Endothelial cell of umbilical vein (primary cell): ENCODE data around the gene HAVCR1. TPM values are rescaled to one million over a fixed set of nuclear protein-coding genes. Genes with fewer than 3 reads are reported as not detected.

ENCODE experiments used
- BruUV-seq: library from RNA; stranded (reverse); fragments of 400-500 nt; replicated peaks from 2 replicates; lab custom pipeline; 2021; lab: Mats Ljungman, UMichigan
- CTCF ChIA-PET: fragments of 300-600, 350-600 bp; sonication (Branson Sonifier 250); formaldehyde crosslinking; loops from one replicate; lab custom pipeline; 2021; ENCODE audit warnings: antibody characterized with exemption, inconsistent platforms; lab: Charles Lee
- POLR2A ChIA-PET: fragments of 300-600, 350-600 bp; sonication (Branson Sonifier 250); formaldehyde crosslinking; loops from one replicate; lab custom pipeline; 2021; ENCODE audit warnings: antibody characterized with exemption, inconsistent platforms; lab: Charles Lee
- DNase-seq: peaks from one replicate; pipeline ENCODE4 v3.0.0-alpha.2; 2011; ENCODE audit warnings: low read depth, low spot score
- FAIRE-seq: peaks from 2 replicates; lab custom pipeline; 2011; peaks lifted over from hg19 to GRCh38; lab: Jason Lieb, UNC
- H2AFZ ChIP-seq: 2 replicates; pipeline ENCODE4 v1.6.0; 2012; ENCODE audit warnings: low read depth, low read length, control low read depth, inconsistent platforms
- H3K27ac ChIP-seq: 2 replicates; pipeline ENCODE4 v1.5.1; 2011; ENCODE audit warnings: low read depth, mild to moderate bottlenecking, control low read depth, low read length, moderate library complexity; ENCODE audit not compliant: insufficient read depth
- H3K27me3 ChIP-seq, 2 experiments: 2 replicates each; pipeline versions ENCODE4 v1.6.0 to v1.6.1; 2011; ENCODE audit warnings: low read length in 2 of 2, mixed read lengths in 1 of 2; ENCODE audit not compliant: control insufficient read depth in 2 of 2, insufficient read depth in 2 of 2
- H3K36me3 ChIP-seq, 2 experiments: 2 replicates in 1 of 2; 3 replicates in 1 of 2; pipeline ENCODE4 v1.5.1; 2011; ENCODE audit warnings: low read length in 2 of 2, mild to moderate bottlenecking in 1 of 2, moderate library complexity in 1 of 2; ENCODE audit not compliant: control insufficient read depth in 2 of 2, insufficient read depth in 2 of 2; ENCODE audit errors: extremely low read depth in 1 of 2
- H3K4me1 ChIP-seq: 3 replicates; pipeline ENCODE4 v1.5.1; 2011; ENCODE audit warnings: mild to moderate bottlenecking, low read length; ENCODE audit not compliant: control insufficient read depth, insufficient read depth; ENCODE audit errors: extremely low read depth
- H3K4me2 ChIP-seq: 2 replicates; pipeline ENCODE4 v1.6.1; 2011; ENCODE audit warnings: low read length, control low read depth, mixed read lengths; ENCODE audit not compliant: insufficient read depth
- H3K4me3 ChIP-seq, 3 experiments: fragments of 200-600 bp in 1 of 3; sonication (generic), shearing (Covaris generic) in 1 of 3; replicated peaks in 1 of 3; 2 replicates each; pipeline ENCODE4 v1.5.1; 2011 to 2016; ENCODE audit warnings: control low read depth in 3 of 3, low read length in 3 of 3, mild to moderate bottlenecking in 2 of 3, inconsistent platforms in 1 of 3, low read depth in 1 of 3, moderate library complexity in 1 of 3; ENCODE audit not compliant: insufficient read depth in 1 of 3
- H3K79me2 ChIP-seq: 2 replicates; pipeline ENCODE4 v1.6.0; 2012; ENCODE audit warnings: low read length, inconsistent platforms; ENCODE audit not compliant: control insufficient read depth, insufficient read depth
- H3K9ac ChIP-seq: replicated peaks from 2 replicates; pipeline ENCODE3; 2011; ENCODE audit warnings: low read length, control low read depth; ENCODE audit not compliant: insufficient read depth; ENCODE audit errors: extremely low read depth
- H3K9me1 ChIP-seq: replicated peaks from 3 replicates; pipeline ENCODE4 v1.6.0; 2011; ENCODE audit warnings: mild to moderate bottlenecking, low read length; ENCODE audit not compliant: control insufficient read depth, insufficient read depth; ENCODE audit errors: extremely low read depth
- H3K9me3 ChIP-seq: replicated peaks from 2 replicates; pipeline ENCODE4 v1.5.1; 2012; ENCODE audit warnings: low read length, inconsistent platforms; ENCODE audit not compliant: control insufficient read depth, insufficient read depth
- H4K20me1 ChIP-seq: replicated peaks from 2 replicates; pipeline ENCODE3; 2011; ENCODE audit warnings: mild to moderate bottlenecking, low read length; ENCODE audit not compliant: control insufficient read depth, insufficient read depth; ENCODE audit errors: extremely low read depth
- EZH2 ChIP-seq: IDR thresholded peaks from 2 replicates; pipeline ENCODE4 v1.6.1; 2012; ENCODE audit warnings: borderline replicate concordance, low read depth, mild to moderate bottlenecking, moderate library complexity, low read length, inconsistent platforms; ENCODE audit not compliant: severe bottlenecking
- FOS ChIP-seq: IDR thresholded peaks from 2 replicates; pipeline ENCODE4 v1.6.1; 2011; ENCODE audit warnings: mild to moderate bottlenecking, low read length, moderate library complexity, borderline replicate concordance; ENCODE audit not compliant: insufficient read depth
- GATA2 ChIP-seq: IDR thresholded peaks from 2 replicates; pipeline ENCODE4 v1.7.0; 2011; ENCODE audit warnings: low read depth, mild to moderate bottlenecking, moderate library complexity, mixed read lengths, low read length; ENCODE audit not compliant: insufficient read length, insufficient read depth
- JUN ChIP-seq: IDR thresholded peaks from 2 replicates; pipeline ENCODE4 v1.6.1; 2011; ENCODE audit warnings: borderline replicate concordance, low read depth; ENCODE audit not compliant: insufficient read length, insufficient read depth
- MAX ChIP-seq: IDR thresholded peaks from 2 replicates; pipeline ENCODE4 v1.6.1; 2011; ENCODE audit not compliant: insufficient read depth, insufficient read length
- MYC ChIP-seq: IDR thresholded peaks from one replicate; pipeline ENCODE4 v1.6.1; 2011; ENCODE audit warnings: mild to moderate bottlenecking, low read depth, low read length
- POLR2A ChIP-seq: IDR thresholded peaks from 2 replicates; pipeline ENCODE4 v1.6.1; 2012; ENCODE audit warnings: low read depth, mild to moderate bottlenecking, control low read depth, low read length
- POLR2AphosphoS5 ChIP-seq: IDR thresholded peaks from 2 replicates; pipeline ENCODE4 v1.6.1; 2012; ENCODE audit warnings: low read depth, mild to moderate bottlenecking, control low read depth, low read length, moderate library complexity; ENCODE audit not compliant: insufficient read depth
- dilution Hi-C: fragments of 300-500 bp; cut with MboI; formaldehyde crosslinking; loops from one replicate; pipeline ENCODE4 v1.15.0; 2019; ENCODE audit warnings: low sequenced_read_pairs; ENCODE audit not compliant: extremely low pct_ligation_motif_present
- intact Hi-C: fragments of 100-400 bp; cut with micrococcal nuclease; formaldehyde crosslinking; loops from one replicate; pipeline ENCODE4 v1.10.0; 2022
- polyA plus RNA-seq, 4 experiments: library from polyadenylated mRNA; depleted of rRNA in 3 of 4; stranded (reverse) in 3 of 4; unstranded in 1 of 4; fragments of >200 nt; gene quantifications; 2 replicates each; pipeline versions ENCODE4 v1.2.1 to v1.2.3, GENCODE V29; 2011 to 2012; ENCODE audit warnings: missing spikeins in 1 of 4
- total RNA-seq: library from RNA; stranded (reverse); gene quantifications from 2 replicates; pipeline ENCODE4 v1.2.3, GENCODE V29; 2021
- TF ChIP-seq, protein P1 (sequence below), 2 donors: IDR thresholded peaks; 1 replicate in 1 of 2; 2 replicates in 1 of 2; pipeline ENCODE4 v1.5.1; 2011; ENCODE audit warnings: low read length in 2 of 2, mild to moderate bottlenecking in 2 of 2, moderate library complexity in 2 of 2, control low read depth in 1 of 2, inconsistent platforms in 1 of 2, low read depth in 1 of 2; ENCODE audit not compliant: insufficient read depth in 1 of 2; ENCODE audit errors: extremely low read depth in 1 of 2

The HAVCR1 gene
- total and polyA plus RNA-seq, 2 donors (not counting 3 experiments of a cell fraction or from before 2014, with no cell fraction given), result not detected

GRCh38 chr5:157024208-157024959, 34.5 kb downstream of the HAVCR1 start:
- no TSS peak for BruUV-seq
- no peak overlapping the region for H2AFZ ChIP-seq
- FAIRE-seq (no peak), DNase-seq (no peak)
- ChIA-PET POLR2A (no interaction called here), CTCF (no interaction called here)
- no peak overlapping the region for H3K27ac ChIP-seq
- TF ChIP-seq JUN (no peak), GATA2 (no peak), FOS (no peak), EZH2 (no peak), POLR2AphosphoS5 (no peak), MAX (no peak), POLR2A (no peak), MYC (no peak)
- TF ChIP-seq, protein P1, sequence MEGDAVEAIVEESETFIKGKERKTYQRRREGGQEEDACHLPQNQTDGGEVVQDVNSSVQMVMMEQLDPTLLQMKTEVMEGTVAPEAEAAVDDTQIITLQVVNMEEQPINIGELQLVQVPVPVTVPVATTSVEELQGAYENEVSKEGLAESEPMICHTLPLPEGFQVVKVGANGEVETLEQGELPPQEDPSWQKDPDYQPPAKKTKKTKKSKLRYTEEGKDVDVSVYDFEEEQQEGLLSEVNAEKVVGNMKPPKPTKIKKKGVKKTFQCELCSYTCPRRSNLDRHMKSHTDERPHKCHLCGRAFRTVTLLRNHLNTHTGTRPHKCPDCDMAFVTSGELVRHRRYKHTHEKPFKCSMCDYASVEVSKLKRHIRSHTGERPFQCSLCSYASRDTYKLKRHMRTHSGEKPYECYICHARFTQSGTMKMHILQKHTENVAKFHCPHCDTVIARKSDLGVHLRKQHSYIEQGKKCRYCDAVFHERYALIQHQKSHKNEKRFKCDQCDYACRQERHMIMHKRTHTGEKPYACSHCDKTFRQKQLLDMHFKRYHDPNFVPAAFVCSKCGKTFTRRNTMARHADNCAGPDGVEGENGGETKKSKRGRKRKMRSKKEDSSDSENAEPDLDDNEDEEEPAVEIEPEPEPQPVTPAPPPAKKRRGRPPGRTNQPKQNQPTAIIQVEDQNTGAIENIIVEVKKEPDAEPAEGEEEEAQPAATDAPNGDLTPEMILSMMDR (IDR thresholded peaks at IDR 0.05; ENCODE audit: extremely low read depth in 1 of 2, insufficient read depth in 1 of 2, low read depth in 1 of 2, low read length in 2 of 2), result no peak
- intact Hi-C loops, result no loop called here
- no peak overlapping the region for H3K9ac ChIP-seq
- no peaks in the 10 kb centered on the region for H3K4me1 ChIP-seq
- H3K9me1 ChIP-seq, result no peaks in the 10 kb centered on the region
- no peaks in the 10 kb centered on the region for H3K79me2 ChIP-seq
- H4K20me1 ChIP-seq, result no peaks in the 10 kb centered on the region
- H3K36me3 ChIP-seq, result no peaks in the 10 kb centered on the region
- no peak overlapping the region for H3K4me3 ChIP-seq
- H3K27me3 ChIP-seq, result no peaks in the 10 kb centered on the region
- dilution Hi-C loops, result no loop called here
- H3K4me2 ChIP-seq, result no peak overlapping the region
- H3K9me3 ChIP-seq, result no peaks in the 10 kb centered on the region
